CD4-positive, alpha-beta memory T cell (primary cell): ENCODE measurements around the gene FZD1. TPM values are rescaled to one million over a fixed set of nuclear protein-coding genes. Genes with fewer than 3 reads are reported as not detected.
"Not testable (repeated sequence)": the region's sequence is repeated elsewhere in the genome, so short reads cannot be mapped to it uniquely, and the experiment has no call there.

Source experiments
- CTCF ChIA-PET: fragments of 350-600 bp; sonication (Branson Sonifier 250); formaldehyde crosslinking; loops from one replicate; lab custom pipeline; 2021; ENCODE audit warnings: inconsistent platforms; ENCODE audit not compliant: partially characterized antibody; lab: Charles Lee
- POLR2A ChIA-PET: fragments of 350-600 bp; sonication (Branson Sonifier 250); formaldehyde crosslinking; loops from one replicate; lab custom pipeline; 2021; ENCODE audit not compliant: partially characterized antibody; lab: Charles Lee
- DNase-seq, 5 donors: peaks; one replicate each; pipeline versions ENCODE4 v3.0.0 to v3.0.0-alpha.2; 2020 to 2022; ENCODE audit warnings: mixed read lengths in 1 of 5
- H3K27ac ChIP-seq: one replicate; pipeline ENCODE4 v1.7.0; 2013; ENCODE audit warnings: low read depth, low read length
- H3K27me3 ChIP-seq: 2 replicates; pipeline ENCODE4 v1.7.0; 2013; ENCODE audit warnings: mild to moderate bottlenecking, low read length, moderate library complexity; ENCODE audit not compliant: insufficient read depth
- H3K36me3 ChIP-seq: 2 replicates; pipeline ENCODE4 v1.7.0; 2013; ENCODE audit warnings: mild to moderate bottlenecking, low read length, moderate library complexity; ENCODE audit not compliant: insufficient read depth
- H3K4me1 ChIP-seq: 2 replicates; pipeline ENCODE4 v1.7.0; 2013; ENCODE audit warnings: mild to moderate bottlenecking, low read length, moderate library complexity; ENCODE audit not compliant: insufficient read depth
- H3K4me3 ChIP-seq, 2 donors: one replicate each; pipeline ENCODE4 v1.7.0; 2013; ENCODE audit warnings: low read length in 2 of 2, mild to moderate bottlenecking in 1 of 2
- H3K9me3 ChIP-seq, 2 donors: one replicate each; pipeline ENCODE4 v1.7.0; 2013; ENCODE audit warnings: low read length in 2 of 2, control low read depth in 1 of 2; ENCODE audit not compliant: control insufficient read depth in 1 of 2
- H3K27ac Mint-ChIP-seq, 7 donors: one replicate each; pipeline ENCODE4 v1.8.0; 2020 to 2021; ENCODE audit warnings: mixed read lengths in 7 of 7, mild to moderate bottlenecking in 6 of 7, inconsistent platforms in 3 of 7, moderate library complexity in 3 of 7
- H3K27me3 Mint-ChIP-seq, 2 donors: one replicate each; pipeline ENCODE4 v1.8.0; 2020 to 2021; ENCODE audit warnings: mixed read lengths in 2 of 2
- H3K36me3 Mint-ChIP-seq, 2 donors: one replicate each; pipeline ENCODE4 v1.8.0; 2020 to 2021; ENCODE audit warnings: mixed read lengths in 2 of 2, inconsistent platforms in 1 of 2, mild to moderate bottlenecking in 1 of 2
- H3K4me1 Mint-ChIP-seq, 4 donors: one replicate each; pipeline ENCODE4 v1.8.0; 2020 to 2021; ENCODE audit warnings: mixed read lengths in 4 of 4, mild to moderate bottlenecking in 1 of 4
- H3K4me3 Mint-ChIP-seq, 8 donors: one replicate each; pipeline ENCODE4 v1.8.0; 2020 to 2021; ENCODE audit warnings: mixed read lengths in 8 of 8, mild to moderate bottlenecking in 7 of 8, moderate library complexity in 6 of 8, inconsistent platforms in 3 of 8
- H3K9me3 Mint-ChIP-seq, 8 donors: one replicate each; pipeline ENCODE4 v1.8.0; 2020 to 2021; ENCODE audit warnings: mixed read lengths in 8 of 8, mild to moderate bottlenecking in 5 of 8, inconsistent platforms in 3 of 8, moderate library complexity in 1 of 8
- intact Hi-C: fragments of 100-400 bp; cut with micrococcal nuclease; formaldehyde crosslinking; loops from one replicate; pipeline ENCODE4 v1.15.1; 2023
- polyA plus RNA-seq, 2 donors: library from polyadenylated mRNA; unstranded; fragments of 300-500 nt; fragmentation: Illumina TruSeq; gene quantifications; one replicate each; pipeline ENCODE4 v1.2.3, GENCODE V29; 2021
- total RNA-seq, 2 experiments: library from RNA; stranded (reverse); gene quantifications; one replicate each; pipeline ENCODE4 v1.2.3, GENCODE V29; 2021

The FZD1 gene
- total and polyA plus RNA-seq, 4 experiments from 2014 or later, result 0.08 to 0.09 TPM; not detected in 2

- intact Hi-C loops, result no loop called here
- H3K4me1 Mint-ChIP-seq, result no peaks in the 10 kb centered on the region
- DNase-seq, result no peak
- H3K9me3 ChIP-seq, result no peaks in the 10 kb centered on the region
- no peaks in the 10 kb centered on the region for H3K4me1 ChIP-seq
- H3K27me3 ChIP-seq, result no peaks in the 10 kb centered on the region
- ChIA-PET POLR2A (no interaction called here), CTCF (no interaction called here)
- peaks cover 0 to 2% (median 0%) of the 10 kb centered on the region in 8 donors for H3K9me3 Mint-ChIP-seq
- H3K4me3 ChIP-seq, result no peak overlapping the region
- no peaks in the 10 kb centered on the region for H3K27me3 Mint-ChIP-seq
- no peaks in the 10 kb centered on the region for H3K36me3 ChIP-seq
- H3K27ac Mint-ChIP-seq, result no peak overlapping the region
- no peak overlapping the region for H3K4me3 Mint-ChIP-seq
- H3K36me3 Mint-ChIP-seq, result no peaks in the 10 kb centered on the region
- H3K27ac ChIP-seq, result no peak overlapping the region
Observed at GRCh38 chr7:91302794-91303193, 38.6 kb downstream of the FZD1 start.

GRCh38 chr7:91306266-91306665 lies 42.0 kb downstream of the FZD1 start:
- no peak overlapping the region for H3K4me3 Mint-ChIP-seq
- CTCF ChIA-PET, result no interaction called here
- no peak overlapping the region for H3K27ac Mint-ChIP-seq
- POLR2A ChIA-PET, result no interaction called here
- Histone ChIP-seq H3K4me3 (no peak overlapping the region), H3K4me1 (no peaks in the 10 kb centered on the region), H3K27ac (no peak overlapping the region), H3K9me3 (no peaks in the 10 kb centered on the region), H3K36me3 (no peaks in the 10 kb centered on the region), H3K27me3 (no peaks in the 10 kb centered on the region)
- peaks cover 0 to 2% (median 0%) of the 10 kb centered on the region in 8 donors for H3K9me3 Mint-ChIP-seq
- no peaks in the 10 kb centered on the region for H3K27me3 Mint-ChIP-seq
- DNase-seq, result no peak
- intact Hi-C loops, result no loop called here
- no peaks in the 10 kb centered on the region for H3K36me3 Mint-ChIP-seq
- no peaks in the 10 kb centered on the region for H3K4me1 Mint-ChIP-seq

- DNase-seq, result no peak
- Histone ChIP-seq H3K9me3 (no peaks in the 10 kb centered on the region), H3K4me3 (no peak overlapping the region), H3K36me3 (no peaks in the 10 kb centered on the region), H3K27ac (no peak overlapping the region), H3K4me1 (no peaks in the 10 kb centered on the region), H3K27me3 (no peaks in the 10 kb centered on the region)
- peaks cover 0 to 2% (median 0%) of the 10 kb centered on the region in 8 donors for H3K9me3 Mint-ChIP-seq
- no peak overlapping the region for H3K27ac Mint-ChIP-seq
- H3K4me1 Mint-ChIP-seq, result no peaks in the 10 kb centered on the region
- no peaks in the 10 kb centered on the region for H3K36me3 Mint-ChIP-seq
- ChIA-PET POLR2A (no interaction called here), CTCF (no interaction called here)
- no peaks in the 10 kb centered on the region for H3K27me3 Mint-ChIP-seq
- intact Hi-C loops, result no loop called here
- no peak overlapping the region for H3K4me3 Mint-ChIP-seq
Observed at GRCh38 chr7:91307467-91307866, 43.2 kb downstream of the FZD1 start.

GRCh38 chr7:91308191-91308590 lies 44.0 kb downstream of the FZD1 start:
- H3K27me3 ChIP-seq, H3K27ac Mint-ChIP-seq, H3K4me3 ChIP-seq, H3K9me3 Mint-ChIP-seq, H3K36me3 Mint-ChIP-seq, H3K4me3 Mint-ChIP-seq, H3K27ac ChIP-seq, H3K4me1 ChIP-seq, H3K4me1 Mint-ChIP-seq, H3K9me3 ChIP-seq, intact Hi-C loops, POLR2A ChIA-PET, H3K27me3 Mint-ChIP-seq, H3K36me3 ChIP-seq, DNase-seq, CTCF ChIA-PET: not testable (repeated sequence)

- H3K4me3 ChIP-seq, result no peak overlapping the region
- no peaks in the 10 kb centered on the region for H3K27me3 ChIP-seq
- no peak overlapping the region for H3K4me3 Mint-ChIP-seq
- H3K27ac ChIP-seq, result no peak overlapping the region
- H3K4me1 Mint-ChIP-seq, result no peaks in the 10 kb centered on the region
- H3K36me3 ChIP-seq, result no peaks in the 10 kb centered on the region
- H3K9me3 Mint-ChIP-seq, result peaks cover 0 to 2% (median 0%) of the 10 kb centered on the region in 8 donors
- DNase-seq, result no peak
- CTCF ChIA-PET, result no interaction called here
- H3K9me3 ChIP-seq, result no peaks in the 10 kb centered on the region
- POLR2A ChIA-PET, result no interaction called here
- intact Hi-C loops, result no loop called here
- no peaks in the 10 kb centered on the region for H3K4me1 ChIP-seq
- no peaks in the 10 kb centered on the region for H3K27me3 Mint-ChIP-seq
- no peak overlapping the region for H3K27ac Mint-ChIP-seq
- no peaks in the 10 kb centered on the region for H3K36me3 Mint-ChIP-seq
Observed at GRCh38 chr7:91310830-91311460, 46.7 kb downstream of the FZD1 start.

- no peak overlapping the region for H3K4me3 ChIP-seq
- no peak overlapping the region for H3K4me3 Mint-ChIP-seq
- H3K27me3 Mint-ChIP-seq, result no peaks in the 10 kb centered on the region
- CTCF ChIA-PET, result no interaction called here
- intact Hi-C loops, result no loop called here
- H3K9me3 ChIP-seq, result no peaks in the 10 kb centered on the region
- POLR2A ChIA-PET, result no interaction called here
- H3K9me3 Mint-ChIP-seq, result peaks cover 0 to 2% (median 0%) of the 10 kb centered on the region in 8 donors
- no peaks in the 10 kb centered on the region for H3K36me3 Mint-ChIP-seq
- H3K27ac Mint-ChIP-seq, result no peak overlapping the region
- no peak overlapping the region for H3K27ac ChIP-seq
- H3K36me3 ChIP-seq, result no peaks in the 10 kb centered on the region
- H3K4me1 ChIP-seq, result no peaks in the 10 kb centered on the region
- no peaks in the 10 kb centered on the region for H3K4me1 Mint-ChIP-seq
- no peak for DNase-seq
- H3K27me3 ChIP-seq, result no peaks in the 10 kb centered on the region
Observed at GRCh38 chr7:91311839-91312238, 47.6 kb downstream of the FZD1 start.

GRCh38 chr7:91313113-91313512 lies 48.9 kb downstream of the FZD1 start:
- Histone ChIP-seq H3K36me3 (no peaks in the 10 kb centered on the region), H3K27ac (no peak overlapping the region), H3K9me3 (no peaks in the 10 kb centered on the region), H3K4me1 (no peaks in the 10 kb centered on the region), H3K4me3 (no peak overlapping the region), H3K27me3 (no peaks in the 10 kb centered on the region)
- CTCF ChIA-PET, result no interaction called here
- no peak for DNase-seq
- H3K4me1 Mint-ChIP-seq, result no peaks in the 10 kb centered on the region
- no peaks in the 10 kb centered on the region for H3K27me3 Mint-ChIP-seq
- POLR2A ChIA-PET, result no interaction called here
- no peak overlapping the region for H3K27ac Mint-ChIP-seq
- H3K4me3 Mint-ChIP-seq, result no peak overlapping the region
- H3K36me3 Mint-ChIP-seq, result no peaks in the 10 kb centered on the region
- no peaks in the 10 kb centered on the region for H3K9me3 Mint-ChIP-seq
- intact Hi-C loops, result no loop called here
